ENCODE results near the gene PRDM16. TPM values are rescaled to one million over a fixed set of nuclear protein-coding genes. Genes with fewer than 3 reads are reported as not detected.

Gene PRDM16
- total RNA-seq, 4 donors from 2014 or later = 0.08 to 0.19 (median 0.12) TPM

- Histone ChIP-seq H3K9me3 (no peaks in the 10 kb centered on the region), H3K4me1 (no peaks in the 10 kb centered on the region), H3K4me3 (no peak overlapping the region), H3K27me3 (peaks cover 0 to 78% (median 0%) of the 10 kb centered on the region in 4 donors), H3K27ac (no peak overlapping the region), H3K36me3 (no peaks in the 10 kb centered on the region)
- intact Hi-C loops (cut with DNase I) = no loop called here
- no peak for DNase-seq
- TF ChIP-seq, protein P1, sequence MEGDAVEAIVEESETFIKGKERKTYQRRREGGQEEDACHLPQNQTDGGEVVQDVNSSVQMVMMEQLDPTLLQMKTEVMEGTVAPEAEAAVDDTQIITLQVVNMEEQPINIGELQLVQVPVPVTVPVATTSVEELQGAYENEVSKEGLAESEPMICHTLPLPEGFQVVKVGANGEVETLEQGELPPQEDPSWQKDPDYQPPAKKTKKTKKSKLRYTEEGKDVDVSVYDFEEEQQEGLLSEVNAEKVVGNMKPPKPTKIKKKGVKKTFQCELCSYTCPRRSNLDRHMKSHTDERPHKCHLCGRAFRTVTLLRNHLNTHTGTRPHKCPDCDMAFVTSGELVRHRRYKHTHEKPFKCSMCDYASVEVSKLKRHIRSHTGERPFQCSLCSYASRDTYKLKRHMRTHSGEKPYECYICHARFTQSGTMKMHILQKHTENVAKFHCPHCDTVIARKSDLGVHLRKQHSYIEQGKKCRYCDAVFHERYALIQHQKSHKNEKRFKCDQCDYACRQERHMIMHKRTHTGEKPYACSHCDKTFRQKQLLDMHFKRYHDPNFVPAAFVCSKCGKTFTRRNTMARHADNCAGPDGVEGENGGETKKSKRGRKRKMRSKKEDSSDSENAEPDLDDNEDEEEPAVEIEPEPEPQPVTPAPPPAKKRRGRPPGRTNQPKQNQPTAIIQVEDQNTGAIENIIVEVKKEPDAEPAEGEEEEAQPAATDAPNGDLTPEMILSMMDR (IDR thresholded peaks at IDR 0.05) = no peak
- no peak for TF ChIP-seq POLR2A (IDR thresholded peaks at IDR 0.05)
- WGBS, 2 donors = 73 to 90% methylated on average over 3 to 7 of the region's 19 CpGs
Measured at GRCh38 chr1:3156936-3157335, 87.9 kb downstream of the PRDM16 start.

- H3K27ac ChIP-seq = no peak overlapping the region
- intact Hi-C loops (cut with DNase I) = no loop called here
- no peaks in the 10 kb centered on the region for H3K9me3 ChIP-seq
- 83 to 85% methylated on average over 4 of the region's 4 CpGs for WGBS, 2 donors
- H3K4me3 ChIP-seq = no peak overlapping the region
- peaks cover 0 to 77% (median 0%) of the 10 kb centered on the region in 4 donors for H3K27me3 ChIP-seq
- no peak for TF ChIP-seq POLR2A (IDR thresholded peaks at IDR 0.05)
- TF ChIP-seq, protein P1 (IDR thresholded peaks at IDR 0.05) = no peak
- no peaks in the 10 kb centered on the region for H3K4me1 ChIP-seq
- H3K36me3 ChIP-seq = no peaks in the 10 kb centered on the region
- DNase-seq = no peak
Measured at GRCh38 chr1:3158347-3158746, 89.3 kb downstream of the PRDM16 start.

GRCh38 chr1:3159121-3159520 lies 90.1 kb downstream of the PRDM16 start:
- H3K9me3 ChIP-seq = no peaks in the 10 kb centered on the region
- H3K27ac ChIP-seq = no peak overlapping the region
- TF ChIP-seq, protein P1 (IDR thresholded peaks at IDR 0.05) = no peak
- WGBS, 2 donors = 74 to 83% methylated on average over 4 to 5 of the region's 10 CpGs
- no peak overlapping the region for H3K4me3 ChIP-seq
- intact Hi-C loops (cut with DNase I) = no loop called here
- peaks cover 0 to 73% (median 0%) of the 10 kb centered on the region in 4 donors for H3K27me3 ChIP-seq
- no peaks in the 10 kb centered on the region for H3K4me1 ChIP-seq
- no peak for DNase-seq
- no peaks in the 10 kb centered on the region for H3K36me3 ChIP-seq

- 86% methylated on average over 2 of the region's 8 CpGs; no CpG with 5 or more reads in 1 of the 2 donors for WGBS, 2 donors
- Histone ChIP-seq H3K9me3 (peaks cover 0 to 2% (median 0%) of the 10 kb centered on the region in 3 donors), H3K4me1 (no peaks in the 10 kb centered on the region), H3K27me3 (peaks cover 0 to 64% (median 0%) of the 10 kb centered on the region in 4 donors), H3K36me3 (no peaks in the 10 kb centered on the region), H3K4me3 (no peak overlapping the region), H3K27ac (no peak overlapping the region)
- intact Hi-C loops (cut with DNase I) = no loop called here
- no peak for DNase-seq
- no peak for TF ChIP-seq POLR2A (IDR thresholded peaks at IDR 0.05)
- TF ChIP-seq, protein P1 (IDR thresholded peaks at IDR 0.05) = no peak
Measured at GRCh38 chr1:3159996-3160395, 91.0 kb downstream of the PRDM16 start.

GRCh38 chr1:3160647-3161145 lies 91.7 kb downstream of the PRDM16 start:
- no peaks in the 10 kb centered on the region for H3K4me1 ChIP-seq
- no peak for DNase-seq
- no peak overlapping the region for H3K4me3 ChIP-seq
- WGBS, 2 donors = 42 to 44% methylated on average over 6 of the region's 12 CpGs
- intact Hi-C loops (cut with DNase I) = no loop called here
- H3K27ac ChIP-seq = no peak overlapping the region
- peaks cover 0 to 57% (median 0%) of the 10 kb centered on the region in 4 donors for H3K27me3 ChIP-seq
- H3K36me3 ChIP-seq = no peaks in the 10 kb centered on the region
- TF ChIP-seq POLR2A (IDR thresholded peaks at IDR 0.05) = no peak
- TF ChIP-seq, protein P1 (IDR thresholded peaks at IDR 0.05) = no peak
- peaks cover 0 to 6% (median 0%) of the 10 kb centered on the region in 3 donors for H3K9me3 ChIP-seq
